HEK293 (cell line): ENCODE data around the gene ACOT2.
"Not testable (repeated sequence)": the region's sequence is repeated elsewhere in the genome, so short reads cannot be mapped to it uniquely, and the experiment has no call there.

Experiments
- CTCF ChIA-PET: fragments of 350-600 bp; formaldehyde crosslinking; extraction: SDS; loops from one replicate; lab custom pipeline; 2021; ENCODE audit warnings: antibody characterized with exemption; lab: Yijun Ruan, JAX
- POLR2A ChIA-PET: fragments of 300-600 bp; formaldehyde crosslinking; extraction: SDS; loops from one replicate; lab custom pipeline; 2020; ENCODE audit warnings: antibody characterized with exemption, inconsistent platforms; lab: Yijun Ruan, JAX
- H3K27ac ChIP-seq: fragments of 200-500 bp; sonication (Bioruptor generic); 2 replicates; pipeline ENCODE4 v1.5.1; 2014; ENCODE audit warnings: low read depth, low read length, control low read depth, inconsistent platforms; ENCODE audit errors: extremely low read depth
- H3K36me3 ChIP-seq, 2 experiments: fragments of 200-500 bp in 1 of 2; sonication (Bioruptor generic) in 1 of 2; 1 replicate in 1 of 2; 2 replicates in 1 of 2; pipeline ENCODE4 v1.5.1; 2014 to 2017; ENCODE audit warnings: inconsistent platforms in 2 of 2, low read length in 2 of 2; ENCODE audit not compliant: control insufficient read depth in 2 of 2, insufficient read depth in 1 of 2
- H3K4me1 ChIP-seq: fragments of 200-500 bp; sonication (Bioruptor generic); 2 replicates; pipeline ENCODE4 v1.5.1; 2014; ENCODE audit warnings: mild to moderate bottlenecking, low read length, inconsistent platforms; ENCODE audit not compliant: control insufficient read depth, insufficient read depth
- H3K4me3 ChIP-seq: 2 replicates; pipeline ENCODE4 v1.5.1; 2011; ENCODE audit warnings: low read depth, mild to moderate bottlenecking, control low read depth, low read length, moderate library complexity
- H3K9me3 ChIP-seq: fragments of 200-500 bp; sonication (Bioruptor generic); 2 replicates; pipeline ENCODE4 v1.5.1; 2014; ENCODE audit warnings: low read depth, low read length, inconsistent platforms; ENCODE audit not compliant: control insufficient read depth, insufficient read depth
- INSM2 ChIP-seq: fragments of 450-650 bp; formaldehyde crosslinking; IDR thresholded peaks from 2 replicates; pipeline ENCODE4 v1.5.1; 2016; ENCODE audit warnings: missing biosample characterization, missing genetic modification characterization
- SETDB1 ChIP-seq: IDR thresholded peaks from one replicate; pipeline ENCODE4 v1.6.1; 2017; ENCODE audit warnings: mild to moderate bottlenecking, low read length, moderate library complexity, mixed read lengths; ENCODE audit not compliant: insufficient read length
- ZNF133 ChIP-seq: fragments of 450-650 bp; formaldehyde crosslinking; IDR thresholded peaks from 2 replicates; pipeline ENCODE4 v1.5.1; 2016; ENCODE audit warnings: missing biosample characterization, missing genetic modification characterization
- ZNF433 ChIP-seq: fragments of 450-650 bp; formaldehyde crosslinking; IDR thresholded peaks from 2 replicates; pipeline ENCODE4 v1.5.1; 2016; ENCODE audit warnings: missing biosample characterization, missing genetic modification characterization, low read depth
- ZNF660 ChIP-seq: fragments of 450-650 bp; IDR thresholded peaks from 2 replicates; pipeline ENCODE4 v1.5.1; 2018; ENCODE audit warnings: missing biosample characterization, mild to moderate bottlenecking, missing genetic modification characterization
- ZSCAN4 ChIP-seq: fragments of 450-650 bp; formaldehyde crosslinking; IDR thresholded peaks from 2 replicates; pipeline ENCODE4 v1.5.1; 2017; ENCODE audit warnings: missing biosample characterization, missing genetic modification characterization
- TF ChIP-seq, protein P1 (sequence below): fragments of 450-650 bp; IDR thresholded peaks from 2 replicates; pipeline ENCODE4 v1.5.1; 2018; ENCODE audit warnings: missing biosample characterization, mild to moderate bottlenecking, missing genetic modification characterization

The ACOT2 gene

DNA sequence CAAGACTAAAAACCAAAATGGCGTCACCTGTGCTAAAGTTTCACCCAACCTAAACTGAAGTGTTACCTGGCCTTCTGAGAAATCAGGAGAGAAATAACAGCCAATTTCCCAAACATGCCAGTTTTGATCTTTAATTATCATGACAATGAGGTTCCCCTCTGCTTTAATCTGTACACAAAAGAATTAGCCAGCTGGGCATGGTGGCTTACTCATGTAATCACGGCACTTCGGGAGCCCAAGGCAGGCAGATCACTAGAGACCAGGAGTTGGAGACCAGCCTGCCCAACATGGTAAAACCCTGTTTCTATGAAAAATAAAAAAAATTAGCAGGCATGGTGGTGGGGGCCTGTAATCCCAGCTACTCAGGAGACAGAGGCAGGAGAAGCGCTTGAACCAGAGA, 15.2 kb upstream of the ACOT2 start:
- Histone ChIP-seq H3K9me3 (no peaks in the 10 kb centered on the region), H3K27ac (no peak overlapping the region), H3K4me3 (no peak overlapping the region), H3K4me1 (no peaks in the 10 kb centered on the region), H3K36me3 (no peaks in the 10 kb centered on the region)
- ChIA-PET CTCF (no interaction called here), POLR2A (no interaction called here)
- TF ChIP-seq ZNF660 (no peak), INSM2 (tag by site-specific recombination) (no peak), ZSCAN4 (tag by site-specific recombination) (no peak)
- TF ChIP-seq, protein P1, sequence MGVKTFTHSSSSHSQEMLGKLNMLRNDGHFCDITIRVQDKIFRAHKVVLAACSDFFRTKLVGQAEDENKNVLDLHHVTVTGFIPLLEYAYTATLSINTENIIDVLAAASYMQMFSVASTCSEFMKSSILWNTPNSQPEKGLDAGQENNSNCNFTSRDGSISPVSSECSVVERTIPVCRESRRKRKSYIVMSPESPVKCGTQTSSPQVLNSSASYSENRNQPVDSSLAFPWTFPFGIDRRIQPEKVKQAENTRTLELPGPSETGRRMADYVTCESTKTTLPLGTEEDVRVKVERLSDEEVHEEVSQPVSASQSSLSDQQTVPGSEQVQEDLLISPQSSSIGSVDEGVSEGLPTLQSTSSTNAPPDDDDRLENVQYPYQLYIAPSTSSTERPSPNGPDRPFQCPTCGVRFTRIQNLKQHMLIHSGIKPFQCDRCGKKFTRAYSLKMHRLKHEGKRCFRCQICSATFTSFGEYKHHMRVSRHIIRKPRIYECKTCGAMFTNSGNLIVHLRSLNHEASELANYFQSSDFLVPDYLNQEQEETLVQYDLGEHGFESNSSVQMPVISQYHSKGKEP (tag by site-specific recombination) = no peak

DNA sequence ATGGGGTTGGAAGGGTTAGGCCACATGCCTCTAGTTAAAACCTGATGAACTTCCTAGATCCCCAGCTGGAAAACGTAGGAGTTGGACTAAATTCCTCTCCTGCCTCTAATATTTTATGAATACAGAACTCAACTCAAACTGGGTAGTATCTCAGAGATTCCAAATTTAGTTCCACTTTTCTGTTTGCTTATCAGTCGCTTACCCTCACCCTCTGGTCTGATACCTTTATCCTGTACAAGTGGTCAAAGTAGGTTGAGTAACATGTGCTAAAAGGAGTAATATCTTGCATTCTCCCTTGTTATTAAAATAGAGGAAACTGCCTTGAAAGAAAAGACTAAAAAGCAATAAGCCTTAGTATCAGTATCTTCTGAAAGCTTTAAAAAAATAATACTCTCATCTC, 11.8 kb upstream of the ACOT2 start:
- H3K27ac ChIP-seq, POLR2A ChIA-PET, CTCF ChIA-PET, H3K4me1 ChIP-seq, H3K9me3 ChIP-seq, H3K36me3 ChIP-seq, H3K4me3 ChIP-seq: not testable (repeated sequence)

- ChIA-PET POLR2A (interaction anchor here (0.6 kb wide), 1 partner anchor 51 kb away, joined by 5 read pairs; no protein-coding TSS in a partner anchor), CTCF (interaction anchor here (0.6 kb wide), 1 partner anchor 73 kb away, joined by 4 read pairs; no protein-coding TSS in a partner anchor)
- not testable (repeated sequence) for H3K4me3 ChIP-seq, H3K27ac ChIP-seq, H3K4me1 ChIP-seq, H3K9me3 ChIP-seq, H3K36me3 ChIP-seq
Observed at GRCh38 chr14:73558238-73558637, 10.8 kb upstream of the ACOT2 start.

DNA sequence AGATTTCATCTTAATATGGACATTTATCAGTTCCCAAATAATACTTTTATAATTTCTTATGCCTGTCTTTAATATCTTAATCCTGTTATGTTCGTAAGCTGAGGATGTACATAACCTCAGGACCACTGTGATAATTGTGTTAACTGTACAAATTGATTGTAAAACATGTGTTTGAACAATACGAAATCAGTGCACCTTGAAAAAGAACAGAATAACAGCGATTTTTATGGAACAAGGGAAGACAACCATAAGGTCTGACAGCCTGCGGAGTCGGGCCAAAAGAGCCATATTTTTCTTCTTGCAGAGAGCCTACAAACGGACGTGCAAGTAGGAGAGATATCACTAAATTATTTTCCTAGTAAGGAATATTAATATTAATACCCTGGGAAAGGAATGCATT, 6.8 kb upstream of the ACOT2 start:
- CTCF ChIA-PET, H3K9me3 ChIP-seq, H3K4me3 ChIP-seq, H3K27ac ChIP-seq, POLR2A ChIA-PET, H3K36me3 ChIP-seq, H3K4me1 ChIP-seq: not testable (repeated sequence)
- peak; percentile 44; the same call in 1 of the 2 replicates for TF ChIP-seq ZNF433
- TF ChIP-seq SETDB1 = peak; percentile 41

DNA sequence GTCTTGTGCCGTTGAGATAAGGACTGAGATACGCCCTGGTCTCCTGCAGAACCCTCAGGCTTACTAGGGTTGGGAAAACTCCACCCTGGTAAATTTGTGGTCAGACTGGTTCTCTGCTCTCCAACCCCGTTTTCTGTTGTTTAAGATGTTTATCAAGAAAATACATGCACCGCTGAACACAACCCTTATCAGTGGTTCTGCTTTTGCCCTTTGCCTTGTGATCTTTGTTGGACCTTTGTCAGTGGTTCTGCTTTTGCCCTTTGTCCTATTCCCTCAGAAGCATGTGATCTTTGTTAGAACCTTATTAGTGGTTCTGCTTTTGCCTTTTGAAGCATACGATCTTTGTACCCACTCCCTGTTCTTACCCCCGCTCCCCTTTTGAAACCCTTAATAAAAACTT, 6.3 kb upstream of the ACOT2 start:
- CTCF ChIA-PET, H3K4me3 ChIP-seq, H3K27ac ChIP-seq, H3K36me3 ChIP-seq, H3K9me3 ChIP-seq, POLR2A ChIA-PET, H3K4me1 ChIP-seq: not testable (repeated sequence)
- TF ChIP-seq ZNF133 (tag by site-specific recombination) = peak; percentile 17; the same call in 1 of the 2 replicates

DNA sequence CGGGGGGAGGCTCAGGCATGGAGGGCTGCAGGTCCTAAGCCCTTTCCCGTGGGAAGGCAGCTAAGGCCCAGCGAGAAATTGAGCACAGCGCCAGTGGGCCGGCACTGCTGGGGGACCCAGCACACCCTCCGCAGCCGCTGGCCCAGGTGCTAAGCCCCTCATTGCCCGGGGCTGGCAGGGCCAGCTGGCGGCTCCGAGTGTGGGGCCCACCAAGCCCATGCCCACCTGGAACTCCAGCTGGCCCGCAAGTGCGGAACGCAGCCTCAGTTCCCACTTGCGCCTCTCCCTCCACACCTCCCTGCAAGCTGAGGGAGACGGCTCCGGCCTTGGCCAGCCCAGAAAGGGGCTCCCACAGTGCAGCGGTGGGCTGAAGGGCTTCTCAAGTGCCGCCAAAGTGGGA, 2.6 kb upstream of the ACOT2 start:
- H3K4me3 ChIP-seq, H3K27ac ChIP-seq, POLR2A ChIA-PET, H3K9me3 ChIP-seq, H3K36me3 ChIP-seq, H3K4me1 ChIP-seq: not testable (repeated sequence)
- CTCF ChIA-PET = interaction anchor here (0.7 kb wide), 1 partner anchor 232 kb away, joined by 3 read pairs; no protein-coding TSS in a partner anchor

- H3K27ac ChIP-seq, POLR2A ChIA-PET, H3K9me3 ChIP-seq, H3K4me3 ChIP-seq, H3K36me3 ChIP-seq, H3K4me1 ChIP-seq: not testable (repeated sequence)
- CTCF ChIA-PET = interaction anchor here (0.7 kb wide), 1 partner anchor 231 kb away, joined by 3 read pairs; no protein-coding TSS in a partner anchor
Observed at GRCh38 chr14:73566935-73567334, 2.1 kb upstream of the ACOT2 start.
